ENCODE results near the gene SH3YL1. TPM values are rescaled to one million over a fixed set of nuclear protein-coding genes. Genes with fewer than 3 reads are reported as not detected.

The SH3YL1 gene
- polyA plus RNA-seq, 6 donors from 2014 or later: 17.6 to 40.5 (median 21.0) TPM

GRCh38 chr2:287471-287885 lies 23.6 kb upstream of the SH3YL1 start:
- peak; percentile 65 to 68 for ATAC-seq (ENCODE audit: low read depth in 2 of 2)
- H3K27ac Mint-ChIP-seq: no peak overlapping the region

GRCh38 chr2:286774-287392 lies 23.1 kb upstream of the SH3YL1 start:
- Mint-ChIP-seq H3K36me3 (no peaks in the 10 kb centered on the region), H3K27me3 (peaks cover 19 to 34% (median 26%) of the 10 kb centered on the region in 3 donors), H3K4me1 (peaks cover 7 to 12% (median 9%) of the 10 kb centered on the region in 3 donors), H3K4me3 (peak overlapping the region in 7 of 8 donors; percentile 36 to 82 (median 68)), H3K9me3 (no peaks in the 10 kb centered on the region), H3K27ac (no peak overlapping the region)
- ATAC-seq (ENCODE audit: low read depth in 2 of 2) (no peak), DNase-seq (no peak)

More at GRCh38 chr2:287471-287885, 23.6 kb upstream of the SH3YL1 start:
- Mint-ChIP-seq H3K4me1 (peaks cover 7 to 12% (median 9%) of the 10 kb centered on the region in 3 donors), H3K27me3 (peaks cover 19 to 34% (median 27%) of the 10 kb centered on the region in 3 donors), H3K9me3 (no peaks in the 10 kb centered on the region), H3K4me3 (peak overlapping the region in 7 of 8 donors; percentile 2 to 82 (median 65)), H3K36me3 (no peaks in the 10 kb centered on the region)
- DNase-seq: peak; percentile 20

DNA sequence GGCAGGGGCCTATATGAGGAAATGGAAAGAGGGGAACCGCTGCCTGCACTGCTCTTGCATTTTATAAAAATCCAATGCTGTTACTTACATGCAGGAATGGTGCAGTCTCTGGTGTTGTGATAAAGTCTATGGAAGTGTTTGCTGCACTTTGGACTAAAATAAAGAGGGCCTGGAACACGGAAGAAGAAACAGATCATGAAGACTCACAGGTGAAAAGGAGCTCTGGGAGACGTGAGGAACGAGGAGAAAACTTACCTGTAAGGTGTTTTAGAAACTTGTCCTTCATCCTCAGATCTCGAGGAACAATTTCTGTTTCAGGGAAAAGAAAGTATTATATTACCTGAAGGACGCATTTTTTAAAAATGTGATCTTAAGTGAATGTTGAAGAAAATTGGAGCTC lies 22.2 kb upstream of the SH3YL1 start:
- Mint-ChIP-seq H3K27ac (peak overlapping the region in 1 of 6 donors; percentile 58), H3K4me1 (peaks cover 7 to 12% (median 9%) of the 10 kb centered on the region in 3 donors), H3K4me3 (peak overlapping the region in 7 of 8 donors; percentile 2 to 75 (median 36)), H3K9me3 (no peaks in the 10 kb centered on the region), H3K36me3 (no peaks in the 10 kb centered on the region), H3K27me3 (peaks cover 19 to 34% (median 23%) of the 10 kb centered on the region in 3 donors)
- ATAC-seq (ENCODE audit: low read depth in 2 of 2) (no peak), DNase-seq (no peak)

DNA sequence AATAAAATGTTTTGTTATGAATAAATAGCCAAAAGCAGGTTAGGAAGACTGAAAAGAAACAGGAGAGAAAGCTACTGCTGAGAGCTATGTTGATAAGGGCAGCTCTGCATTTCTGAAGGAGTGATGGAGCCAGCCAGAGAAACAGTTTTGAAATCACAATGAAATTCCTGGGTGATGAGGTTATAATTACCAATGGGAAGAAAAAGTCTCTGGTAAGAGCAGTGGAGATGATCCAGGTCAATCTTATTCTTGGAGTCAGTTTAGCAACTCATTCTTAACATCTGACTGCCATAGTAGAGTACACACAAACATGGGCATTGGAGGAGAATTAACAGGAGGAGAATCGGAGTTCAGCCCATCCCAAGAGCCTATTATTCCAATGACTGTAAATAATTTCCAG lies 21.7 kb upstream of the SH3YL1 start:
- DNase-seq: no peak
- Mint-ChIP-seq H3K36me3 (no peaks in the 10 kb centered on the region), H3K9me3 (no peaks in the 10 kb centered on the region), H3K4me3 (peak overlapping the region in 5 of 8 donors; percentile 2 to 75 (median 36)), H3K27me3 (peaks cover 19 to 29% (median 23%) of the 10 kb centered on the region in 3 donors), H3K4me1 (peaks cover 7 to 12% (median 9%) of the 10 kb centered on the region in 3 donors), H3K27ac (peak overlapping the region in 1 of 6 donors; percentile 33)
- ATAC-seq (ENCODE audit: low read depth in 2 of 2): no peak

DNA sequence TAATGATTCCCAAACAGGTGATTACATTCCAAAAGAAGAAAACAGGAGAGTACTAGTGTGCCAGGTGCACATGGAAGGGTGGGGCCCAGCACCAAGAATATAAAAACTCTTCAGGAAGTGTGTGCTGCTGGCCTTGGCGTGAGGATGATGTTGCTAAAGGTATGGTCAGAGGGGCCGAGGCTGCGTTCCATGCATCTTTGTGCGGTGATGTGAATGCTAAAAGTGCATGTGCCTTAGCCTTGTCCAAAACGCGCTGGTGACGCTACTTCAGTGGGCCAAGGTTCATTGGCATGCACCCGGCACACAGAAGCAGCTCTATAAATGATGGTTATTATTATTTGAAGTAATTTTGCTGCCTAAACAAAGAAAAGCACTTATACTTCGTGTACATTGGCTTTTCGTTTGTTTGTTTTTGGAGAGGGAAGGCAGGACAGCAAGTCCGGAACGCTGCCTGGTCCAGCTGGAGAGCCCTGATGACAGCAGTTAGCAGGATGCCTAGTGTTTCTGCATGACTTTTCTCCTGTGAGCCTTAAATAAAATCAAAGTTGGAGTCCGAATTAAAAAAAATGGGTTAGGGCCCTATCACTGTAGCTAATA lies 21.2 kb upstream of the SH3YL1 start:
- Mint-ChIP-seq H3K9me3 (no peaks in the 10 kb centered on the region), H3K27ac (peak overlapping the region in 1 of 6 donors; percentile 33), H3K4me3 (peak overlapping the region in 2 of 8 donors; percentile 29 to 75)

DNA sequence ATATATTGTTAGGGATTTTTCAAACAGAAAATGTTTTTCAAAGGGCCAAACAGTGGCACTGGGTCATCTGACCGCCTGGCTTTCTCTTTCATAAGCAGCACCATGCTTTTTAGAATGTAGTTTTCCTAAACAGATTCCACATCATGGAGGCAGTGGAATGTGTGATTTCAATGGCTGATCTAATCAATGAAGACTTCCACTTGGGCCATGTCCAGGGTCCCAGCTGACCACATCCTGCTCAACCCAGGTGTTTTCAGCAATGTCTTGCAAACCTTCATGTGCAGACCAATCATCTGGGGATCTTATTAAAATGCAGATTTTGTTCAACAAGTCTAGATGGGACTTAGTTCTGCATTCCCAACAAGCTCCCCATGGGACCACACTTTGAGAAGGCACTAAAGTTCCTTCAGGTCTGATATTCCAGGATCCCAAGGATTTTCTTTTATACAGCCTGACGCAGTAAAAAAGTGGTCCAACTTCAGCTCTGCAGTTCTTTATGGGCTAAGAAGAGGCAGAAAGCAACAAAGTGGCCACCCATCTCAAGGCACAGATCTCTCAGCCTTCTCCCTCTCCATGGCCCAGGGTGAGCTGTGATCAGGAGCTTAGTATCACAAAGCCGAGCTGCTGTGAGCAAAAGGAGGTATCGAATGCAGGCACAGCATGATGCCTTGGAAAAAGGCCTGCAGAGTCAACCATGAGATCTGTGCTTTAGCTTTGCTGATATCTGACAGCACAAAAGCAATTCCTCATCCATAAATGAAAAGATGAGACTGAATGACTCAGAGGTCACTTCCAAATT lies 20.4 kb upstream of the SH3YL1 start:
- DNase-seq (no peak), ATAC-seq (ENCODE audit: low read depth in 2 of 2) (no peak)
- Mint-ChIP-seq H3K27ac (no peak overlapping the region), H3K4me1 (peaks cover 3 to 7% (median 4%) of the 10 kb centered on the region in 3 donors), H3K36me3 (no peaks in the 10 kb centered on the region), H3K27me3 (peaks cover 11 to 18% (median 17%) of the 10 kb centered on the region in 3 donors), H3K4me3 (no peak overlapping the region), H3K9me3 (no peaks in the 10 kb centered on the region)

More for the DNA sequence above, 21.2 kb upstream of the SH3YL1 start:
- no peak for ATAC-seq (ENCODE audit: low read depth in 2 of 2)
- no peak for DNase-seq
- Mint-ChIP-seq H3K4me1 (peaks cover 6 to 9% (median 7%) of the 10 kb centered on the region in 3 donors), H3K27me3 (peaks cover 16 to 24% (median 20%) of the 10 kb centered on the region in 3 donors), H3K36me3 (no peaks in the 10 kb centered on the region)

- Mint-ChIP-seq H3K36me3 (peaks cover 0 to 11% of the 10 kb centered on the region in 2 donors), H3K4me1 (peaks cover 3 to 7% (median 4%) of the 10 kb centered on the region in 3 donors), H3K27me3 (peaks cover 11 to 18% (median 17%) of the 10 kb centered on the region in 3 donors), H3K27ac (no peak overlapping the region), H3K9me3 (no peaks in the 10 kb centered on the region), H3K4me3 (no peak overlapping the region)
- DNase-seq (no peak), ATAC-seq (ENCODE audit: low read depth in 2 of 2) (no peak)
These were observed 18.8 kb upstream of the SH3YL1 start for GRCh38 chr2:282371-283263.

DNA sequence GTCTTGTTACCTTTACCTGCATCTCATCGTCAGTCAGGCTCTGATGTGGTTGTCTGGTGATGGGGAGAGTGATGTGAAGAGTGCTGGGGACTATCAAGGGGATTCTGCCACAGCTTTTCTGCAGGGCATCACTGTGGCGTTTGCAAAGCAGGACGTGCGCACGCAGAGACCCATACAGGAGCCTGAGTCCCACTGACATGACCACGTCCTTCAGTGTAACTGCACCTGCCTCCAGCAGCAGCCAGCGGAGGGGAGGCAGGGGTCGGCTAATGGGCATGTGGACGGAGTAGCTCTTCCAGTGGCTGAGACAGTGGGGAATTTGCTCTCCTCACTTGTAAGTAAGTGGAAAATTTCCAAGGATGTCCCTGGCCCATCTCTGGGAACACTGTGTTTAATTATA lies 17.5 kb upstream of the SH3YL1 start:
- H3K27me3 Mint-ChIP-seq: peaks cover 11 to 13% (median 12%) of the 10 kb centered on the region in 3 donors
- H3K36me3 Mint-ChIP-seq: peaks cover 0 to 17% of the 10 kb centered on the region in 2 donors
- ATAC-seq (ENCODE audit: low read depth in 2 of 2): no peak
- no peak for DNase-seq
- H3K4me3 Mint-ChIP-seq: no peak overlapping the region
- peaks cover 0 to 7% (median 1%) of the 10 kb centered on the region in 3 donors for H3K4me1 Mint-ChIP-seq
- H3K27ac Mint-ChIP-seq: no peak overlapping the region
- no peaks in the 10 kb centered on the region for H3K9me3 Mint-ChIP-seq

DNA sequence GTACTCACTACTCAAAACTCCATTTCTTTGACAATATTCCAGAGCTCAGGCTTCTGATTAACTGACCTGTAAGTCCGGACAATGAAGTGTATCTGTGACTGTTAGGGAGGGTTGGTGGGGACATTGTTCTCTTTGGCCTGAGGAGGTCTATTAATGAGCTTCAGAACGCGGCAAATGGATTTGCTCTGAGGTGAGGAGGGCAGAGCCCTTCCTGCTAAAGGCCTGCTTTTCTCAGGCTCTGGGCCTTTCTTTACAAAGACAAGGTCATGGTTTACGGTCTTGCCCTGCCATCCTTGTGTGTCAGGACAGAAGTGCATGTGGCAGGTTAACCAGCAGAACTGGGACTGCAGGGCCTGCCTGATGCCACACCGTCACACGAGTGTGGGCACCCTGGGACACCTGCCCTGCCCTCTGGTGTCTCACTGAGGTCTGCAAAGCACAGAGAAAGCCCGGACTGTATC lies 16.8 kb upstream of the SH3YL1 start:
- Mint-ChIP-seq H3K27me3 (peaks cover 5 to 7% (median 7%) of the 10 kb centered on the region in 3 donors), H3K27ac (no peak overlapping the region)

GRCh38 chr2:279956-280649 lies 16.3 kb upstream of the SH3YL1 start:
- Mint-ChIP-seq H3K27me3 (peaks cover 0 to 4% (median 2%) of the 10 kb centered on the region in 3 donors), H3K9me3 (no peaks in the 10 kb centered on the region), H3K4me1 (peaks cover 5 to 14% (median 11%) of the 10 kb centered on the region in 3 donors), H3K27ac (peak overlapping the region in 1 of 6 donors; percentile 63), H3K36me3 (peaks cover 0 to 17% of the 10 kb centered on the region in 2 donors), H3K4me3 (no peak overlapping the region)
- DNase-seq (no peak), ATAC-seq (ENCODE audit: low read depth in 2 of 2) (no peak)

More for the DNA sequence above, 16.8 kb upstream of the SH3YL1 start:
- Mint-ChIP-seq H3K4me1 (peaks cover 3 to 8% (median 5%) of the 10 kb centered on the region in 3 donors), H3K36me3 (peaks cover 0 to 17% of the 10 kb centered on the region in 2 donors), H3K9me3 (no peaks in the 10 kb centered on the region), H3K4me3 (no peak overlapping the region)
- no peak for DNase-seq
- ATAC-seq (ENCODE audit: low read depth in 2 of 2): no peak

DNA sequence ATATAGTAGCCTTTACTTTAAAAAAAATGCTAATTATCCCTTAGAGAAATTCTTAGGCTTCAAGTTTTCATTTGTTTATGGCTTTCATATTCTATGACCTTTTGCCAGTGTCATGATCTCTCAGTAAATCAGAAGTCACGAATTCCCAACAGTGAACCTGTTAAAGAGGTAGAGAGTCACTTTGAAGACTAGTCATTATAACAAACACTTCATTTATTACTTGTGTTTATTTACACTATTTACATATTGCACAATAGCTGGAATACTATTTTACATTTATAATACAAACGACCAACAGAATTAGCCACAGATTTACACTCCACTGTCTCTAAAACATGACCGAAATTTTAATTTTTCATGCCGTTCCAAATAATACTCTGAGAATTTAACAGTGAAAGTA lies 15.5 kb upstream of the SH3YL1 start:
- Mint-ChIP-seq H3K27ac (no peak overlapping the region), H3K4me1 (peaks cover 8 to 22% (median 17%) of the 10 kb centered on the region in 3 donors), H3K36me3 (peaks cover 0 to 20% of the 10 kb centered on the region in 2 donors), H3K27me3 (no peaks in the 10 kb centered on the region), H3K4me3 (no peak overlapping the region), H3K9me3 (no peaks in the 10 kb centered on the region)
- ATAC-seq (ENCODE audit: low read depth in 2 of 2): no peak
- no peak for DNase-seq

DNA sequence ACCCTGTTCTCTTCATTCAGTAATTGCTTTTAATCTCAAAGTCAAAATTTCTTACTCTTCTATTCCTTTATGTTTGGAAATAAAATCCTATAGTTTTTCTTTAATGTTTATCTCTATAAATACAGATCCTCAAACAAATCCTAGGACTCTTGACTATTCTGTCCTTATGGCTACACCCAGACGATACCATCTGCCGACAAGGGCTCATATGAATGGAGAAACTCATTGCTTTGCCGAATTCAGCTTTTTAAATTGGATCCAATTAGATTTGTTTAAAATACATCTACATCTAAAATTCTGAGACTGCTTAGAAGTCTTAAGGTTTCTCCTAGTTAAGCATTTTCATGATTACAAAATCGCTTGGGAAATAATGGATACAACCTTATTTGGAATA lies 15.1 kb upstream of the SH3YL1 start:
- H3K27me3 Mint-ChIP-seq: no peaks in the 10 kb centered on the region
- H3K36me3 Mint-ChIP-seq: peaks cover 0 to 20% of the 10 kb centered on the region in 2 donors
- no peak overlapping the region for H3K4me3 Mint-ChIP-seq
- H3K9me3 Mint-ChIP-seq: no peaks in the 10 kb centered on the region
- peaks cover 9 to 22% (median 18%) of the 10 kb centered on the region in 3 donors for H3K4me1 Mint-ChIP-seq
- no peak for DNase-seq
- ATAC-seq (ENCODE audit: low read depth in 2 of 2): no peak
- H3K27ac Mint-ChIP-seq: peak overlapping the region in 1 of 6 donors; percentile 44

All from naive B cell (primary cell).